WI38 (cell line): ENCODE measurements around the gene FN3K.

Experiments used
- H3K4me3 ChIP-seq: 2 replicates; pipeline ENCODE4 v1.5.1; 2011; ENCODE audit warnings: low read depth, mild to moderate bottlenecking, control low read depth, low read length
- CTCF ChIP-seq: IDR thresholded peaks from 2 replicates; pipeline ENCODE4 v1.5.1; 2012; ENCODE audit warnings: low read depth, mild to moderate bottlenecking, control low read depth, low read length

Gene FN3K

GRCh38 chr17:82752371-82753200, 17.2 kb downstream of the FN3K start:
- peak overlapping the region; percentile 82 for H3K4me3 ChIP-seq
- no peak for TF ChIP-seq CTCF

GRCh38 chr17:82753201-82753464, 17.7 kb downstream of the FN3K start:
- no peak for TF ChIP-seq CTCF
- H3K4me3 ChIP-seq = peak overlapping the region; percentile 82

GRCh38 chr17:82754297-82755208, 19.1 kb downstream of the FN3K start:
- no peak for TF ChIP-seq CTCF
- H3K4me3 ChIP-seq = no peak overlapping the region

- H3K4me3 ChIP-seq = no peak overlapping the region
- TF ChIP-seq CTCF = no peak
These were observed 20.8 kb downstream of the FN3K start for GRCh38 chr17:82756166-82756565.

GRCh38 chr17:82765371-82765770, 30.0 kb downstream of the FN3K start:
- no peak overlapping the region for H3K4me3 ChIP-seq
- no peak for TF ChIP-seq CTCF

- H3K4me3 ChIP-seq = no peak overlapping the region
- peak; percentile 50 for TF ChIP-seq CTCF
These were observed 31.8 kb downstream of the FN3K start for GRCh38 chr17:82767041-82767754.
